ENCODE data around the gene ANKRD36C. TPM values are rescaled to one million over a fixed set of nuclear protein-coding genes. Genes with fewer than 3 reads are reported as not detected.
"Not testable (repeated sequence)": the region's sequence is repeated elsewhere in the genome, so short reads cannot be mapped to it uniquely, and the experiment has no call there.

Gene ANKRD36C
- polyA plus RNA-seq, 1 donor from 2014 or later, result 76.9 TPM

- peak overlapping the region; percentile 88 for H3K9ac ChIP-seq (ENCODE audit: low read length)
Observed at GRCh38 chr2:95992520-95993272, 1.1 kb upstream of the ANKRD36C start.

GRCh38 chr2:95992102-95992501, 478 bp upstream of the ANKRD36C start:
- not testable (repeated sequence) for H4K20me1 ChIP-seq (ENCODE audit: insufficient read depth); H3K9me3 ChIP-seq (ENCODE audit: low read length); H3F3A ChIP-seq (ENCODE audit: insufficient read depth, low read length, poor library complexity, severe bottlenecking); H2AFZ ChIP-seq (ENCODE audit: low read depth, low read length); H3K27me3 ChIP-seq (ENCODE audit: insufficient read depth, low read depth, low read length); H3K36me3 ChIP-seq (ENCODE audit: insufficient read depth, low read length); H3K79me2 ChIP-seq (replicated peaks; ENCODE audit: insufficient read depth, low read length); H3K4me2 ChIP-seq (ENCODE audit: low read length); H3K9me2 ChIP-seq (ENCODE audit: insufficient read depth, low read length)
- H3K27ac ChIP-seq (ENCODE audit: low read length), result peak overlapping the region; percentile 90
- H3K9ac ChIP-seq (ENCODE audit: low read length), result peak overlapping the region; percentile 88
- H3K4me3 ChIP-seq (ENCODE audit: low read length), result peak overlapping the region; percentile 70
- peak; percentile 37 for TF ChIP-seq POLR2AphosphoS5 (IDR thresholded peaks at IDR 0.05)

More at GRCh38 chr2:95992520-95993272, 1.1 kb upstream of the ANKRD36C start:
- not testable (repeated sequence) for H3K9me2 ChIP-seq (ENCODE audit: insufficient read depth, low read length); H3F3A ChIP-seq (ENCODE audit: insufficient read depth, low read length, poor library complexity, severe bottlenecking); H3K79me2 ChIP-seq (replicated peaks; ENCODE audit: insufficient read depth, low read length); H3K27me3 ChIP-seq (ENCODE audit: insufficient read depth, low read depth, low read length); H3K9me3 ChIP-seq (ENCODE audit: low read length); H3K36me3 ChIP-seq (ENCODE audit: insufficient read depth, low read length); H4K20me1 ChIP-seq (ENCODE audit: insufficient read depth)
- H3K4me2 ChIP-seq (ENCODE audit: low read length), result peak overlapping the region; percentile 65
- H3K27ac ChIP-seq (ENCODE audit: low read length), result peak overlapping the region; percentile 90
- TF ChIP-seq EP300 (conservative IDR thresholded peaks at IDR 0.05; ENCODE audit: poor library complexity, severe bottlenecking), result peak; percentile 31
- peak; percentile 100 for TF ChIP-seq CTCF (IDR thresholded peaks at IDR 0.05; ENCODE audit: poor library complexity, severe bottlenecking)
- peak; percentile 71 for TF ChIP-seq MXI1 (conservative IDR thresholded peaks at IDR 0.05; ENCODE audit: poor library complexity, severe bottlenecking)
- peak; percentile 51 for TF ChIP-seq POLR2AphosphoS5 (IDR thresholded peaks at IDR 0.05)
- peak; percentile 89 for TF ChIP-seq SMC3 (conservative IDR thresholded peaks at IDR 0.05; ENCODE audit: poor library complexity)
- TF ChIP-seq RAD21 (conservative IDR thresholded peaks at IDR 0.05), result peak; percentile 92
- peak; percentile 89 for TF ChIP-seq REST (IDR thresholded peaks at IDR 0.05; ENCODE audit: borderline replicate concordance)
- peak overlapping the region; percentile 76 for H2AFZ ChIP-seq (ENCODE audit: low read depth, low read length)
- peak overlapping the region; percentile 70 for H3K4me3 ChIP-seq (ENCODE audit: low read length)

GRCh38 chr2:95990884-95991283, 740 bp downstream of the ANKRD36C start:
- H3K27ac ChIP-seq (ENCODE audit: low read length); H3K9ac ChIP-seq (ENCODE audit: low read length); H3K9me3 ChIP-seq (ENCODE audit: low read length); H4K20me1 ChIP-seq (ENCODE audit: insufficient read depth); H3K79me2 ChIP-seq (replicated peaks; ENCODE audit: insufficient read depth, low read length); H3K27me3 ChIP-seq (ENCODE audit: insufficient read depth, low read depth, low read length); H3K36me3 ChIP-seq (ENCODE audit: insufficient read depth, low read length); H3K9me2 ChIP-seq (ENCODE audit: insufficient read depth, low read length); H3K4me2 ChIP-seq (ENCODE audit: low read length); H3F3A ChIP-seq (ENCODE audit: insufficient read depth, low read length, poor library complexity, severe bottlenecking); H2AFZ ChIP-seq (ENCODE audit: low read depth, low read length): not testable (repeated sequence)
- H3K4me3 ChIP-seq (ENCODE audit: low read length), result peak overlapping the region; percentile 58

GRCh38 chr2:95951662-95952061, 40.0 kb downstream of the ANKRD36C start:
- H3K9ac ChIP-seq (ENCODE audit: low read length); H3K36me3 ChIP-seq (ENCODE audit: insufficient read depth, low read length); H4K20me1 ChIP-seq (ENCODE audit: insufficient read depth); H3K4me3 ChIP-seq (ENCODE audit: low read length); H3F3A ChIP-seq (ENCODE audit: insufficient read depth, low read length, poor library complexity, severe bottlenecking); H2AFZ ChIP-seq (ENCODE audit: low read depth, low read length); H3K27ac ChIP-seq (ENCODE audit: low read length); H3K79me2 ChIP-seq (replicated peaks; ENCODE audit: insufficient read depth, low read length); H3K4me2 ChIP-seq (ENCODE audit: low read length); H3K9me3 ChIP-seq (ENCODE audit: low read length); H3K27me3 ChIP-seq (ENCODE audit: insufficient read depth, low read depth, low read length); H3K9me2 ChIP-seq (ENCODE audit: insufficient read depth, low read length): not testable (repeated sequence)

GRCh38 chr2:95948039-95948438, 43.6 kb downstream of the ANKRD36C start:
- not testable (repeated sequence) for H3K27me3 ChIP-seq (ENCODE audit: insufficient read depth, low read depth, low read length); H3K36me3 ChIP-seq (ENCODE audit: insufficient read depth, low read length); H3K9me3 ChIP-seq (ENCODE audit: low read length); H4K20me1 ChIP-seq (ENCODE audit: insufficient read depth); H2AFZ ChIP-seq (ENCODE audit: low read depth, low read length); H3K4me2 ChIP-seq (ENCODE audit: low read length); H3K27ac ChIP-seq (ENCODE audit: low read length); H3K9me2 ChIP-seq (ENCODE audit: insufficient read depth, low read length); H3K9ac ChIP-seq (ENCODE audit: low read length); H3K4me3 ChIP-seq (ENCODE audit: low read length); H3K79me2 ChIP-seq (replicated peaks; ENCODE audit: insufficient read depth, low read length); H3F3A ChIP-seq (ENCODE audit: insufficient read depth, low read length, poor library complexity, severe bottlenecking)

Measured in neural cell (in vitro differentiated cells).